ENCODE data around the gene LEFTY2. TPM values are rescaled to one million over a fixed set of nuclear protein-coding genes. Genes with fewer than 3 reads are reported as not detected.
A peak's percentile ranks its signal among the peaks of the same experiment; 100 is the strongest.

The LEFTY2 gene
- total RNA-seq (1 to 10 TPM in 3 of 9 donors, under 1 TPM in 5, not detected in 1; 0.38 to 3.4 (median 0.87) TPM), polyA plus RNA-seq (under 1 TPM; 0.16 to 0.57 (median 0.54) TPM)
- long read RNA-seq, donor 1, partial matches to known transcripts = 0 of 1 reads
- long read RNA-seq, donor 1, other reads (novel, unspliced or antisense) = 0 of 1 reads
- long read RNA-seq, donor 2 = 0 reads
- long read RNA-seq, donor 3 = 0 reads
- long read RNA-seq, donor 4, partial matches to known transcripts = 0 of 1 reads
- long read RNA-seq, donor 4, other reads (novel, unspliced or antisense) = 0 of 1 reads
- long read RNA-seq, donor 5, partial matches to known transcripts = 1 of 1 reads
- long read RNA-seq, donor 5, other reads (novel, unspliced or antisense) = 0 of 1 reads
- long read RNA-seq, donor 6 = 0 reads
- long read RNA-seq, donor 7, partial matches to known transcripts = 0 of 1 reads
- long read RNA-seq, donor 7, other reads (novel, unspliced or antisense) = 0 of 1 reads
- long read RNA-seq, donor 8, partial matches to known transcripts = 0 of 2 reads
- long read RNA-seq, donor 8, other reads (novel, unspliced or antisense) = 0 of 2 reads
- long read RNA-seq, donor 9 = 0 reads
- long read RNA-seq, donor 10 = 0 reads

- WGBS, 4 donors = 65 to 76% (median 73%) methylated on average over 4 to 6 of the region's 6 CpGs
- Histone ChIP-seq H3K4me3 (no peak within 1 kb of the TSS), H3K27me3 (no peaks in the 10 kb centered on the region), H3K9me3 (replicated peaks in 1 of 3) (no peaks in the 10 kb centered on the region), H3K36me3 (replicated peaks in 1 of 2) (no peaks in the 10 kb centered on the region), H3K4me1 (replicated peaks in 1 of 2) (peaks cover 0 to 9% of the 10 kb centered on the region in 2 donors), H3K27ac (no peak within 1 kb of the TSS)
- no peak for TF ChIP-seq POLR2A (IDR thresholded peaks at IDR 0.05)
- TF ChIP-seq CTCF (IDR thresholded peaks at IDR 0.05) = no peak
- no peak for DNase-seq
- intact Hi-C loops (cut with DNase I) = no loop called here
These were observed at the start of gene LEFTY2 for GRCh38 chr1:225941187-225941941. TSS of gene LEFTY2 (minus strand) at chr1:225941220. CDS start at chr1:225941140, 80 bp downstream.

GRCh38 chr1:225987491-225988316 lies 46.7 kb upstream of the LEFTY2 start:
- DNase-seq = no peak
- Histone ChIP-seq H3K4me3 (no peak overlapping the region), H3K27me3 (no peaks in the 10 kb centered on the region), H3K9me3 (replicated peaks in 1 of 3) (no peaks in the 10 kb centered on the region), H3K27ac (no peak overlapping the region), H3K36me3 (replicated peaks in 1 of 2) (peaks cover 0 to 86% of the 10 kb centered on the region in 2 donors), H3K4me1 (replicated peaks in 1 of 2) (no peaks in the 10 kb centered on the region)
- intact Hi-C loops (cut with DNase I) = no loop called here
- WGBS, 4 donors = 77 to 86% (median 81%) methylated on average over 7 of the region's 7 CpGs
- TF ChIP-seq POLR2A (IDR thresholded peaks at IDR 0.05) = no peak
- peak; percentile 53 to 79 (median 66) for TF ChIP-seq CTCF (IDR thresholded peaks at IDR 0.05)

- Histone ChIP-seq H3K27ac (no peak overlapping the region), H3K4me3 (no peak overlapping the region), H3K4me1 (replicated peaks in 1 of 2) (no peaks in the 10 kb centered on the region), H3K9me3 (replicated peaks in 1 of 3) (no peaks in the 10 kb centered on the region), H3K36me3 (replicated peaks in 1 of 2) (peaks cover 0 to 49% of the 10 kb centered on the region in 2 donors), H3K27me3 (no peaks in the 10 kb centered on the region)
- 97 to 100% (median 98%) methylated on average over 3 of the region's 3 CpGs for WGBS, 4 donors
- DNase-seq = no peak
- intact Hi-C loops (cut with DNase I) = no loop called here
- TF ChIP-seq CTCF (IDR thresholded peaks at IDR 0.05) (no peak), POLR2A (IDR thresholded peaks at IDR 0.05) (no peak)
These were observed 40.7 kb upstream of the LEFTY2 start for GRCh38 chr1:225981714-225982113.

Data from adrenal gland (tissue), 19 donors.